T-helper 1 cell (primary cell): Measurements from ENCODE around the gene HOXD11.

Experiments used
- DNase-seq, 5 donors: peaks; one replicate each; pipeline ENCODE4 v3.0.0-alpha.2; 2012 to 2020

Gene HOXD11

GRCh38 chr2:176151442-176152287 is 44.6 kb downstream of the HOXD11 start, which contains the start of gene HOXD4:
Gene HOXD4, plus strand, starts transcription at chr2:176151550. Its CDS starts 84 bp downstream, at chr2:176151634.
- no peak for DNase-seq

GRCh38 chr2:176152350-176153181 is 45.5 kb downstream of the HOXD11 start:
- no peak for DNase-seq

GRCh38 chr2:176154576-176155252 is 47.6 kb downstream of the HOXD11 start:
- DNase-seq, result no peak

GRCh38 chr2:176155356-176156044 is 48.4 kb downstream of the HOXD11 start:
- no peak for DNase-seq

- no peak for DNase-seq
Observed at GRCh38 chr2:176156301-176156806, 49.3 kb downstream of the HOXD11 start.

- no peak for DNase-seq
Observed at GRCh38 chr2:176156807-176157498, 49.9 kb downstream of the HOXD11 start, which contains the start of gene HOXD3. Gene HOXD3, plus strand, starts transcription at chr2:176157307. Its CDS starts 11,808 bp downstream, at chr2:176169115.

GRCh38 chr2:176157499-176158185 is 50.6 kb downstream of the HOXD11 start:
- no peak for DNase-seq

GRCh38 chr2:176158186-176158591 is 51.1 kb downstream of the HOXD11 start:
- DNase-seq, result no peak

GRCh38 chr2:176158855-176159662 is 52.0 kb downstream of the HOXD11 start:
- DNase-seq, result no peak
